AG20443 (cell line): ENCODE data around the gene POC1A.

Experiments
- DNase-seq: peaks from one replicate; pipeline ENCODE4 v3.0.0; 2012; ENCODE audit warnings: low spot score, mixed read lengths

The POC1A gene

DNA sequence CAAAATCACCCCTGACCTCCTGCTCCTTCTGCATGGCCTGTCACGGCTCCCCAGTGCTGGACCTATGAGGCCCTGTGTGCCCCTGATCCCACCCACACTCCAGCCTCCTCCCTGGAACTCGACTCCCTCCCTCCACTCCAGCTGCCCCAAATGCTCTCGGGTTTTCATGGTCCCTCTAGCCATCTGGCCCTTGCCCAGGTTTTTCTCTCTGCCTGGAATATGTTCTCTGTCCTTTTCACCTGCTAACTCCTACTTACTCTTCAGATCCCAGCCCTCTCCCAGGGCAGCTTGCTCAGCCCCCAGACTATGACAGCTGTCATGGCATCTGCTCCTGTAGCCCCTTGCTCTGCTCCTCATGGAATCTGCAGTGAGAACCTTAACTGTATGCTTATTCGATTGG is 128.2 kb downstream of the POC1A start:
- DNase-seq, result no peak

DNA sequence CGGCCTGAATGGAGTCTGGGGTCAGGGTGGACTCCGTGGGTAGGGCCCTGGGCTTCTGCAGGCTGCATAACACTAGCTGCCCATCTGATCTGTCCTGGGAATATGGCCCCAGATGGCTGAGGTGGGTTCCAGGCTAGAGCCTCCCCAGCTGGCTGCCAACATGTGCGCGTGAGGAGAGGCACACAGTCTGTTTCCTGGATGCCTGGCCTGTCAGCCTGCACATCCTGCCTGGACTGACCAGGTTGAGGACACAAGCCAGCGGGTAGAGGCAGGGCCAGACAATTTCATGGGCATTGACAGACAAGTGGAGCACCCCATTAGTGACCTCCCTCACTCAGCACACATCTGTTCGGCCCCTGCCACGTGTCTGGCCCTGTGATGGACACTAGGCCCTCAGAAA is 128.8 kb downstream of the POC1A start:
- no peak for DNase-seq
